Natural killer cell (primary cell): Measurements from ENCODE around the gene SOHLH2. TPM values are rescaled to one million over a fixed set of nuclear protein-coding genes. Genes with fewer than 3 reads are reported as not detected.

ENCODE experiments used
- ATAC-seq, 3 donors: fragments of 150-1000 bp in 2 of 3; fragments of 200-7000 bp in 1 of 3; cut with Tn5 transposase; 1 replicate in 1 of 3; 2 replicates in 2 of 3; pipeline ENCODE4 v1.10.0; 2021; ENCODE audit warnings: mild to moderate bottlenecking in 2 of 3, moderate library complexity in 2 of 3
- DNase-seq, 2 donors: peaks; one replicate each; pipeline versions ENCODE4 v3.0.0 to v3.0.0-alpha.2; 2013 to 2021; ENCODE audit warnings: mixed read lengths in 1 of 2
- H3K27ac ChIP-seq: one replicate; pipeline ENCODE4 v1.5.1; 2013; ENCODE audit warnings: mild to moderate bottlenecking, low read length
- H3K27me3 ChIP-seq: one replicate; pipeline ENCODE4 v1.6.1; 2013; ENCODE audit warnings: low read length; ENCODE audit not compliant: control insufficient read depth, insufficient read depth
- H3K36me3 ChIP-seq: one replicate; pipeline ENCODE4 v1.6.1; 2013; ENCODE audit warnings: low read length; ENCODE audit not compliant: control insufficient read depth, insufficient read depth
- H3K4me1 ChIP-seq: one replicate; pipeline ENCODE4 v1.6.1; 2013; ENCODE audit warnings: low read length; ENCODE audit not compliant: control insufficient read depth, insufficient read depth
- H3K4me3 ChIP-seq: one replicate; pipeline ENCODE4 v1.5.1; 2013; ENCODE audit warnings: low read length
- H3K9me3 ChIP-seq: one replicate; pipeline ENCODE4 v1.6.1; 2013; ENCODE audit warnings: low read length; ENCODE audit not compliant: control insufficient read depth, insufficient read depth
- H3K27ac Mint-ChIP-seq, 2 donors: one replicate each; pipeline ENCODE4 v1.8.0; 2022; ENCODE audit warnings: mild to moderate bottlenecking in 2 of 2, mixed read lengths in 2 of 2, moderate library complexity in 1 of 2
- H3K27me3 Mint-ChIP-seq, 2 donors: one replicate each; pipeline ENCODE4 v1.8.0; 2022; ENCODE audit warnings: low read depth in 2 of 2, mixed read lengths in 2 of 2
- H3K36me3 Mint-ChIP-seq: one replicate; pipeline ENCODE4 v1.8.0; 2022; ENCODE audit warnings: mixed read lengths
- H3K4me1 Mint-ChIP-seq, 2 donors: one replicate each; pipeline ENCODE4 v1.8.0; 2022; ENCODE audit warnings: mixed read lengths in 2 of 2
- H3K4me3 Mint-ChIP-seq: one replicate; pipeline ENCODE4 v1.8.0; 2022; ENCODE audit warnings: mild to moderate bottlenecking, moderate library complexity, mixed read lengths
- H3K9me3 Mint-ChIP-seq, 2 donors: one replicate each; pipeline ENCODE4 v1.8.0; 2022; ENCODE audit warnings: mixed read lengths in 2 of 2
- CTCF ChIP-seq: fragments of 200-600 bp; IDR thresholded peaks from one replicate; pipeline ENCODE4 v1.8.0; 2022; ENCODE audit warnings: antibody characterized with exemption
- WGBS: methylation state at CpG from one replicate; pipeline ENCODE4 v1.1.7; 2013; ENCODE audit warnings: missing lambda C conversion rate; ENCODE audit not compliant: insufficient coverage; 5-methylcytosine and 5-hydroxymethylcytosine counted together
- intact Hi-C: fragments of 100-400 bp; cut with micrococcal nuclease; formaldehyde crosslinking; loops from one replicate; pipeline ENCODE4 v1.14.2; 2022
- total RNA-seq, 4 donors: library from RNA; stranded (reverse); fragments of 120-200 nt in 1 of 4; gene quantifications; one replicate each; pipeline versions ENCODE4 v1.2.3 to v1.2.4, GENCODE V29; 2013 to 2022

Gene SOHLH2
- total RNA-seq, 3 donors from 2014 or later (not counting 1 experiment from before 2014, with no cell fraction given): not detected

GRCh38 chr13:36160297-36160696 is 54.1 kb downstream of the SOHLH2 start:
- Histone ChIP-seq H3K4me3 (no peak overlapping the region), H3K9me3 (no peaks in the 10 kb centered on the region), H3K36me3 (no peaks in the 10 kb centered on the region), H3K4me1 (no peaks in the 10 kb centered on the region), H3K27me3 (no peaks in the 10 kb centered on the region), H3K27ac (no peak overlapping the region)
- ATAC-seq (no peak), DNase-seq (no peak)
- peaks cover 12 to 25% of the 10 kb centered on the region in 2 donors for H3K9me3 Mint-ChIP-seq
- WGBS: 84% methylated on average over 4 of the region's 4 CpGs
- no peaks in the 10 kb centered on the region for H3K4me1 Mint-ChIP-seq
- intact Hi-C loops: no loop called here
- no peak overlapping the region for H3K27ac Mint-ChIP-seq
- peaks cover 0 to 8% of the 10 kb centered on the region in 2 donors for H3K27me3 Mint-ChIP-seq
- no peak for TF ChIP-seq CTCF
- no peak overlapping the region for H3K4me3 Mint-ChIP-seq
- H3K36me3 Mint-ChIP-seq: peaks cover 10% of the 10 kb centered on the region

- no peak overlapping the region for H3K4me3 ChIP-seq
- 81% methylated on average over 2 of the region's 4 CpGs for WGBS
- H3K9me3 ChIP-seq: no peaks in the 10 kb centered on the region
- DNase-seq (no peak), ATAC-seq (no peak)
- Mint-ChIP-seq H3K27ac (no peak overlapping the region), H3K36me3 (peaks cover 13% of the 10 kb centered on the region), H3K27me3 (peaks cover 2 to 13% of the 10 kb centered on the region in 2 donors), H3K4me1 (no peaks in the 10 kb centered on the region), H3K4me3 (no peak overlapping the region), H3K9me3 (peaks cover 12 to 25% of the 10 kb centered on the region in 2 donors)
- intact Hi-C loops: no loop called here
- no peak for TF ChIP-seq CTCF
- no peaks in the 10 kb centered on the region for H3K4me1 ChIP-seq
- H3K36me3 ChIP-seq: no peaks in the 10 kb centered on the region
- H3K27ac ChIP-seq: no peak overlapping the region
- no peaks in the 10 kb centered on the region for H3K27me3 ChIP-seq
These were observed 55.7 kb downstream of the SOHLH2 start for GRCh38 chr13:36158611-36159010.

- Histone ChIP-seq H3K27ac (no peak overlapping the region), H3K9me3 (no peaks in the 10 kb centered on the region), H3K36me3 (no peaks in the 10 kb centered on the region), H3K27me3 (no peaks in the 10 kb centered on the region), H3K4me3 (no peak overlapping the region), H3K4me1 (no peaks in the 10 kb centered on the region)
- 94% methylated on average over 1 of the region's 1 CpG for WGBS
- Mint-ChIP-seq H3K9me3 (peaks cover 11 to 24% of the 10 kb centered on the region in 2 donors), H3K36me3 (peaks cover 13% of the 10 kb centered on the region), H3K4me1 (no peaks in the 10 kb centered on the region), H3K4me3 (no peak overlapping the region), H3K27ac (no peak overlapping the region), H3K27me3 (peaks cover 2 to 13% of the 10 kb centered on the region in 2 donors)
- DNase-seq (no peak), ATAC-seq (no peak)
- no peak for TF ChIP-seq CTCF
- intact Hi-C loops: no loop called here
These were observed 56.9 kb downstream of the SOHLH2 start for GRCh38 chr13:36157480-36157879.

GRCh38 chr13:36154567-36155291 is 59.6 kb downstream of the SOHLH2 start:
- Mint-ChIP-seq H3K36me3 (peaks cover 13% of the 10 kb centered on the region), H3K4me1 (no peaks in the 10 kb centered on the region), H3K27me3 (peaks cover 2 to 13% of the 10 kb centered on the region in 2 donors), H3K4me3 (no peak overlapping the region), H3K27ac (no peak overlapping the region), H3K9me3 (peaks cover 10% of the 10 kb centered on the region in 2 donors)
- Histone ChIP-seq H3K4me3 (no peak overlapping the region), H3K27ac (no peak overlapping the region), H3K36me3 (no peaks in the 10 kb centered on the region), H3K27me3 (no peaks in the 10 kb centered on the region), H3K4me1 (no peaks in the 10 kb centered on the region), H3K9me3 (no peaks in the 10 kb centered on the region)
- DNase-seq (no peak), ATAC-seq (no peak)
- WGBS: 14% methylated on average over 35 of the region's 35 CpGs
- intact Hi-C loops: no loop called here
- TF ChIP-seq CTCF: no peak
